CD4-positive, alpha-beta T cell treated with Interleukin-4 for 4 hours (primary cell): Measurements from ENCODE around the gene EML1.
A peak's percentile ranks its signal among the peaks of the same experiment; 100 is the strongest.

Source experiments
- DNase-seq: peaks from one replicate; pipeline ENCODE4 v3.0.0-alpha.2; 2020

The EML1 gene

DNA sequence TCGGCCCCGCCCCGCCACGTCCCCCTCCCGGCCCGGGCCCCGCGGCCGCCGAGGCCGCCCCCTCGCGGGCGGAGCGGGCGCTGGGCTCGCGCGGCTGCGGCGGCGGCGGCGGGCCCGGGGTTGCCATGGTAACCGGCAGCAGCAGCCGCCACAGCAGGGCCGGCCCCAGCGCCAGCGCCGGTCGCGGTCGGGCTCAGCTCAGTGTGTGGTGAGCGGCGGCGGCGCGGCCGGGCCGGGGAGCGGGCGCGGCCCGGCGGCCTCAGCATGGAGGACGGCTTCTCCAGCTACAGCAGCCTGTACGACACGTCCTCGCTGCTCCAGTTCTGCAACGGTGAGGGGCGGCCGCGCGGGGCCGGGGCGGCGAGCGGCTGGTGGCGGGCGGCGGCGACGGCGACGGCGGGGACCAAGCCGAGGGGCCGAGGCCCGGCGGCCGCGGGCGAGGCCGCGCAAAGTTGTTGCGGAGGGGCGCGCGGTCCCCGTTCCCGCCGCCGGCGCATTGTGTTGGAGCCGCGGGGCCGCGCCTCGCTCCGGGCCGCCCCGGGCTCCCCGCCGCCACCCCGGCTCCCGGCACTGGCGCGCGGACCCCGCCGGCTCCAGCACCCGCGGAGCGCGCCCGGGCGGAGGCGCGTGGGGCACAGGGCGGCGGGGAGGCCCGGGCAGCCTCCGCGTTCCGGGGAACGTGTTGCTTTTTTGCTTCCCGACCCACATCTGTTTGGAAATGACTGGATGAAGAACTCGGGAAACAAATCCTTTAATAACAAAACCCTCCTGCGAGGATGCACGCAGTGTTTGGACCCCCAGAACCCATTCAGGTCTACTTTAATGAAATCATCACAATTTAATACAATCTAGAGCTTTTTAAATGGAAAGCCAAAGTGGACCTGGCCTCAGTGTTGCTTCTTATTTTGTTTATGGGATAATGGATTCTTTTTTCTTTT is at the start of gene EML1:
EML1 (plus strand) TSS at position 201 of the 938 bp plus-strand sequence; CDS start at position 265, 64 bp downstream.
- peak; percentile 67 for DNase-seq

- DNase-seq: no peak
These were observed 48.9 kb upstream of the EML1 start for GRCh38 chr14:99744199-99744872.

DNA sequence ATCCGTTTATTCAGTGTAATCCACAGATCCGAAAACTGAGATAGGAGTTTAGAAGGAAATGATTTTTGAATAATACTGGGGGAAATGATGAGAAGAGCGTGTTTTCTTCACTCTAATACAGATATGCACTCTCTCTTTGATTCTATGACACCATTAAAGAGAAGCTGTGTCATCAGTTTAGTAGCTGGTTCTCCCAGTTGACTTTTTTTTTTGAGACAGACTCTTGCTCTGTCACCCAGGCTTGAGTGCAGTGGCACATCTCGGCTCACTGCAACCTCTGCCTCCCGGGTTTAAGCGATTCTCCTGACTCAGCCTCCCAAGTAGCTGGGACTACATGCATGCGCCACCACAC is 48.4 kb upstream of the EML1 start:
- DNase-seq: no peak

GRCh38 chr14:99745307-99745951 is 47.8 kb upstream of the EML1 start:
- no peak for DNase-seq

DNA sequence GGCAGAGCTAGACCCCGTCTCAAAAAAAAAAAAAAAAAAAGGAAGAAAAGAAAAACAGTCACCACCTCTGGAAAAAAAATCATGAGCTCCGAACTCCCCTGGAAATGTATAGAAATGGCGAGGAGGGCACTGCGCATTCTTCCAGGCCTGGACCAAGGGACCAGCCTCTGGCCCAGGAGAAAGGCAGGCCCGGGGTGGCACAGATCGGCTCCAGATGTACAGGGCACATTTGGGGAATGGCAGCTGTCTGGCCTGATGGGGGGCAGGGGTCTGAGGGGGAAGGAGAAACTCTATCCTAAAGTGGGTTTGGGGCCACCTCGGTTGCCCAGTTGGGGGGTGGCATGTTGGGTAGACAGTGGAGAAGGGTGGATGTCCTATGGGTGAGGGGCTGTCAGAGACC is 46.0 kb upstream of the EML1 start:
- DNase-seq: no peak

DNA sequence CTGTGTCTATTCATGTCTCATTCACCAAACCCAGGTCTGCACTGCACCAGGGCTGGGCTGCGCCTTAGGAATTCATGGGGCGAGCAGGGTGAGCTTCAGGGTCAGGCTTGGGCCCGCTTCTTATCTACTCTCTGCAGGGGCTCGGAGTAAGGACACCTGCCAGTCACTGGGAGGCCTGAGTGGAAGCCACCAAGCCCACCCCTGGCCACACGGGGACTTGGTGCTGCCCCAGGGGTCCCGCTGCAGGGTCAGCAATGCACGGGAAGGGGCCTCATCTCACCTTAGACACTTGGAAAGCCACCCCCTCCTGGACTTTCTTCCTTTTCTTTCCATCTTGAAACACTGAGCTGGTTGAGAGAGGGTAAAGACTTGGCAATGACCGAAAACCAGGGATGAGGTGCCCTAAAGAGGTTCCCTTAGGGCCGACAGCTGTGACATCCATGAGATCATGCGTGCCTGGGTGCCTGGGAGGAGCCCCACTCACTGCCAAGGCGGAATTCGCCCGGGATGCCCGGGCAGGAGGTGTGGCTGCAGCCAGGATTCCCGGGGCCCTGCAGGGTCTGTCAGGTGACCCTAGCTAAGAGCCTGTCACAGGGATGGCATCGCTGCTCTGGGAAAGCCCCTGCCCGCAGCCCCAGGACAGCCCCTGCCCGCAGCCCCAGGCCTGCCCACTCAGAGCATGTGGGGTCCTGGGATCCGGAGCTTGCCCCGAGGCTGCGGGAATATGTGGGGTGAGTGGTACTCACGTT is 45.5 kb upstream of the EML1 start:
- no peak for DNase-seq

GRCh38 chr14:99748529-99748928 is 44.7 kb upstream of the EML1 start:
- DNase-seq: no peak

DNA sequence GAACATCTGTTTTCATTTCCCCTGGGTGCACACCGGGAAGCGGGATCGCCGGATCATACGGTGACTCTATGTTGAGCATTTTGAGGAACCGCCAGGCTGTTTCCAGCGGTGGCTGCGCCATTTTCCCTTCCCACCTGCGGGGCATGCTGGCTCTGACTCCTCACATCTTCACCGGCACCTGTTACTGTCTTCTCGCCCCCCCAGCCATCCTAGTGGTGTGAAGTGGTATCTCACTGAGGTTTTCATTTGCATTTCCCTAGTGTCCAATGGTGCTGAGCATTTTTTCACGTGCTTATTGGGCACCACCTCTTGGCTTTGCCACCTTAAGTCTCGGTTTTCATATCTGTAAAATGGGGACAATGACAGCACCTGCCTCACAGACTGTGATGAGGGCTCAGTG is 44.1 kb upstream of the EML1 start:
- DNase-seq: no peak

GRCh38 chr14:99749763-99750715 is 43.2 kb upstream of the EML1 start:
- no peak for DNase-seq

DNA sequence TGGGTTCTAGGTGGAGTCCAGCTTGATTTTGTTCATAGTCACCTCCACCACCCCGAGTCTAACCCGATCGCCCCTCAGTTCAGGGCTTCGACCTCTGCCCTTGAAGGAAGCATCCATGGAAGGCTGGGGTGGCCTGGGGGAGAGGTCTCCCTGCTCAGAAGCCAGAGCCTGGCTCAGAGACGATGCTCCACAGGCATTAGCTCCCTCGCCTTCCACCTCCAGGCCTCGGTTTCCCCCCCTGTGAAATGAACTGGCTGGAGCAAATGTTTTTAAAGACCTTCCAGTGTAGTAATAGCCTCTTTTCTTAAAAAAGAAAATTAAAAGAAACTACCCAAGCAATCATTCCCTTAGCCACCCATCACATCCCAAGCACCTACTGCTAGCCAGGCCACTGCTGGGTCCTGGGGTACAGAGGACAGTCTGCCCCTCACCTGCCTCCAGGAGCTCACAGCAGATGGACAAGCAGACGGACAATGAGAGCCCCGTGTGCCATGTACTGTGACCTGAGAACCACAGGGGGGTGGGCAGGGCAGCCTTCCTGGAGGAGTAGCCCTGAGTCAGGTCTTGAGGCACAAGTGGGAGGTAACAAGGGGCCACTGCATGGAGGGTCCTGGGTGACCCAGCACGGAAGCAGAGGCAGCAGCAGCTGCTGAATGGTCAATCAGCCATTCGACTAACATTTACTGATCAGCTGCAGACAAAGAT is 42.3 kb upstream of the EML1 start:
- DNase-seq: no peak

DNA sequence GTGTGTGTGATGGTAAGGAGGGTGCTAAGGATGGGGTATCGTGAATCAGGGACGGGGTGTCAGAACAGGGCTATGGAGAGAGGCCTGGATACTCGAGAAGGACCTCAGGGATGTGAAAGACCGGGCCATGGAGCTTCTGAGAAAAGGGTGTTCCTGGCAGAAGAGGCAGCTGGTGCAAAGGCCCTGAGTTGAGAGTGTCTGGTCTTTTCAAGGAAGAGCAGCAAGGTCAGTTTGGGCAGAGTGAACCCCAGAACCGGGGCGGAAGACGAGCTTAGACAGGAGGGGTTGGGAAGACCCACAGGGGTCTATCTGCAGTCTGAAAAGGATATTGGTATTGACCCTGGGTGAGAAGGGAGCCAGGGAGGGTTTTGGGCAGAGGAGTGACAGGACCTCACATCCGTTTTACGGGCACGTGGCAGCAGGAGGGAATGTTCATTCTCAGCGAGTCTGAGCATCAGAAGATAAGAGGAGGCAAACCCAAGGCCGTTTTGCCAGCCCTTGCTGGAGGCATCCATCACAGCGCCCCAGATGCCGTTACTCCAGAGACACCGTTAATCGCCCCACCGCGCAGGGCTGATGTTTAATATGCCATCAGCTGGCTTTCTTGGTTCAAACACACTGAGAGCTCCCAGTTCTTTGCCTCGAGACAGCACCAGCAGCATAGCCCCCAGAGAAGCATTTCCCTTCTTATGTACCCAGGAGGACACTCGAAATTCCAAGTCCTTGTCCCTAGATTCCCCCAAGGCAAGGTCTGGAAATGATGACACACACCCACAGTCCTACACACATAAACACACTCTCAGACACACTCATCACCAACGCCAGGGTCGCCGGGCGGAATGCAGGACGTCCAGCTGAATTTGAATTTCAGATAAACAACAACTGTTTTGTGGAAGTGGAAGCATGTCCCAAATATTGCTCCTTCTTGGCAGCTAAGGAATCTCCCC is 41.4 kb upstream of the EML1 start:
- DNase-seq: no peak

DNA sequence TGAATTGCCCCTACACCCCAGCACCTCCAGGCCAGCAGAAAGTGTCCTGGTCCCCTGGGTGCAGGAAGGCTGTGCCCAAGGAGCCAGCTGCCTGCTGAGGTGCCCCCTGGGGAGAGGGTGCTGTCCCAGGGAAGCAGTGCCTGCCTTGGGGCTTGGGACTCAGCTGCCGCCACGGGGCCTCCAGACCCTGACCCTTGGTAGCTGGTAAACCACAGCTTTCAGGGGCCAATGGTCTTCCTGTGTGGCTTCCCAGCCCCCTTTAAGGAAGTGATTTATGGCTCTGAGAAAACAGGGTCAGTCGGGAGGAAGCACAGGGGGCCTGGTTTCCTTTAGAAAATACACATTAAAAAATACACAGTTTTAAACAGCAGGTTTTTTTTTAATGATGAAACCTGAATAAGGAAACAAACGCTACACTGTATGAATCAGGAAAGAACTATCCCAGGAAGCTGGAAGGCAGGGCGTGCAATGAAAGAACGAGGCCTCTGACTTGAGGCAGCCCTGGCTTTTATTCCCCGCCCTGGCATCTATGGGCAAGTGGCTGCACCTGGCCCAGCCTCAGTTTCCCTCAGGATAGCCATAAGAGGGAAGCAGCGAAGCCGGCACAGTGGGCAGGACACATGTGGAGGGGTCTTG is 40.6 kb upstream of the EML1 start:
- DNase-seq: no peak

GRCh38 chr14:99753225-99754140 is 39.7 kb upstream of the EML1 start:
- no peak for DNase-seq

DNA sequence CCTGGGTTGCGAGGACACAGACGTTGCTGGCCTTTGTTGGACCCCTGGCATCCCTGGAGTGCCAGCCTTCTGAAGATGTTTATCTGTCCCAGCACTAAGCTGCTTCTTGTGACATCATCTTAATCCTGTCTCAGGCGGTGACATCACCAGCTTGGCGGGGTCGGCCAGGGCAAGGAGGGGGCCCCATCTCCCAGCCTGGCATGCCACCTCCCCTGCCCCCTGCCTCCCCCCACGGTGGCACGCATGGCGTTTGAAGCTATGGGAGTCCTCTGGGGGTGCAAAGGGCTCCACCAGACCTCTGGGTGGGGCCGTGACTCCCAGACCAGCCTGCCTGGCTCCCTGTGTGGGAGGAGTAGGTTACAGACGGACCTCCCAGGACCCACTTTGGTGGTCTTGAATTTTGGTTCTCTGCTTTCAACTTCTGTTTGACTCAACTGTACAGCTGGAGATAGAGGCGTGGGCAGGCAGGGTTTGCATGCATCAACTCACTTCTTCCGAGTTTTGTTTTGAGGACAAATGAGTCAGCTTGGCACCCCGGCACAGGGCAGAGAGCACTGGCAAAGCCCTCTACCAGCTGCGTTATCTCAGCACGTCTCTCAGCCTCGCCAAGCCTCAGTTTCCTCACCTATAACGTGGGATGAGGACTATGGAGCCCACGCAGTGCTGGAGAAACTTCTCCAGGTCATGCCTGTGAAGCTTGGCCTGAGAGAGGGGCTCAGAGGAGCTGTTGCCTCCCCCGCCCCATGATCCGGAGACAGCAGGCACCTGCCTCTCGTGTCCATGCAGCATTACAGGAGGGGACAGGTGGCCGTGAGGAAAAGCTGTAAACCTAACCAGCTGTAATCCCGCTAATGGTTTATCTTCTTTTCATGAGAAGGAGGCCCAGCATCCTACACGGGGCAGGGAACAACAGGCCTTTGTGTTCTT is 38.8 kb upstream of the EML1 start:
- DNase-seq: no peak

DNA sequence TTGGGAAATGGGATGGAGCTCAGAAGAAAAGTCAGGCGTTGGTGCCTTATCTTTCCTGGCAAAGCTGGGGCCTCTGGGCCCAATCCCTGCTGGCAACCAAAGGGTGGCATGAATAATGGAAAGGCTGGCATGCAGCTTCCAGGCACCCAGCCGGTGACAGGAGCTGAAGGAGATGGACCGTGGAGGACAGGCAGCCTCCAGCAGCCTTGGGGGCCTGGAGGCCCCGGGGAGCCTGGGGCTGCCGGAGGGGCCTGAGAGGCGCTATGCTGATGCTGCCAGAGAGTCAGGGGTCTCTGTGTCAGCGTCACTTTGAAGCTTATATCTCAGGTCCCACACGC is 38.2 kb upstream of the EML1 start:
- no peak for DNase-seq

DNA sequence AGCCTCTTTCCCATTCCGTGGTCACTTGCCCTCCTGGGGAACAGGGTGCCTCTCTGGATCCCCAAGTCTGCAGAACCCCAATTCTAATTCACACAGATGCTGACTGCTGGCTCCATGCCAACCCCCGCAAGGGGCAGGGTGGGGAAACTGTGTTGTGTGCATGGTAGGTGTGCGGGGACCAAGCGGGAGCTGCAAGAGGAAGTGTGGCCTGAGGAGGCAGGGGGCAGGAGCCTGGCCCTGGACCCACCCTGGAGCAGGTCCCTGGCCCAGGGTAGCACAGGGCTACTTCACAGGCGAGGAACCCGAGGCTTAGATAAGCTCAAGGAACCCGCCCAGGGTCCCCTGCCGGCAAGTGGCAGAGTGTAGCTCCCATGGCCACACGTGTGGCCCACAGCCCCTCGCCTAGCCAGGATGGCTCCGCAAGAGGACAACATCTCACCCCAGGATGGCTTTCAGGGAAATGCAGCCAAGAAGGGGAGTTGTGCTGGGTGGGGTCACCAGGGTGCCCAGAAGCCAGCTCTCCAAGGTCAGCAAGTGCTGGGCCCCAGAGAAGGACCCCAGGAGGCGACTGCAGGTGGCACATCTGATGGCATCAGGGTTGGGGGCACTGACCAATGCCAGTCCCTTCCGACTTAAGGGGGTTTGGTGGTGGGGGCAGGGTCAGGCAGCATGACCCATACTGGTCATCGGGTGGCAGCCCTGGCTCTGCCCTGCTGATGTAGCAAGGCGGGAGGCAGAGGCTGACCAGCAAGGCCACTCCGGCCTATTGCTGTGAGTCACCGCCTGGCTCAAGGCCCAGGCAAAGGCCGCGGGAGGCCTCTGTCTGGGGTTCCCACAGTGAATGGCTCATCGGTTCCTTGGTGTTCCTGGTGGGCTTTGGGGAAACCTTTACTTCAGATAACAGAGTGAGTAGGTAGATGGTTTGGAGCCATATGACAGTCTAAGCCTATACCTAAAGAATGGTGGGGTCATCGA is 37.3 kb upstream of the EML1 start:
- DNase-seq: no peak
